Mucosa of gallbladder (tissue), 1 donor: Measurements from ENCODE around the gene KRTAP4-4. TPM values are rescaled to one million over a fixed set of nuclear protein-coding genes. Genes with fewer than 3 reads are reported as not detected.
"Not testable (repeated sequence)": the region's sequence is repeated elsewhere in the genome, so short reads cannot be mapped to it uniquely, and the experiment has no call there.

ENCODE experiments used
- DNase-seq: peaks from one replicate; pipeline ENCODE4 v3.0.0-alpha.2; 2020; ENCODE audit warnings: low spot score
- total RNA-seq: library from RNA; stranded (reverse); gene quantifications from one replicate; pipeline ENCODE4 v1.2.1, GENCODE V29; 2021
- donor health status: DM: no; HTN: no; CAD: no.

The KRTAP4-4 gene
- total RNA-seq, 1 donor from 2014 or later, result not detected

DNA sequence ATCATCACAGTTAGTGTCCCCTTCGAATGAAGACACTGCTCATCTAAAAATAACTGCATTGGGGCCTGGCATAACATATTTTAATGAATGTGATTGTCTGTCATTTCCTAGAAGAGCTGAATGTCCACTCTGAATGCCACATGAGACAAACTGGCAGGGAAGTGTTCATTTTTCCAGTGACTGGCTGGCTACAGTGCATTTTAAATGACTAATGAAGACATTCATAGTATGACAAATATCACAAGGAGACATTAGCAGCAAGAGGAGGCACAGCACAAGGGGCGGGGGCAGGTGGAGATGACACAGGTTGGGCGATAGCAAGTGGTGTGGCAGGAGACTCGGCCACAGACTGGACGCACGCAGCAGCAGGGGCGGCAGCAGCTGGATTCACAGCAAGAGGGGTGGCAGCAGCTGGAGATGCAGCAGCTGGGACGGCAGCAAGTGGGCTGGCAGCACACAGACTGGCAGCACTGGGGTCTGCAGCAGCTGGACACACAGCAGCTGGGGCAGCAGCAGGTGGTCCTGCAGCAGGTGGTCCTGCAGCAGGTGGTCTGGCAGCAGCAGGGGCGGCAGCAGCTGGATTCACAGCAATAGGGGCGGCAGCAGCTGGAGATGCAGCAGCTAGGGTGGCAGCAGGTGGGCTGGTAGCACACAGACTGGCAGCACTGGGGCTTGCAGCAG is 11.4 kb downstream of the KRTAP4-4 start:
- DNase-seq, result not testable (repeated sequence)

DNA sequence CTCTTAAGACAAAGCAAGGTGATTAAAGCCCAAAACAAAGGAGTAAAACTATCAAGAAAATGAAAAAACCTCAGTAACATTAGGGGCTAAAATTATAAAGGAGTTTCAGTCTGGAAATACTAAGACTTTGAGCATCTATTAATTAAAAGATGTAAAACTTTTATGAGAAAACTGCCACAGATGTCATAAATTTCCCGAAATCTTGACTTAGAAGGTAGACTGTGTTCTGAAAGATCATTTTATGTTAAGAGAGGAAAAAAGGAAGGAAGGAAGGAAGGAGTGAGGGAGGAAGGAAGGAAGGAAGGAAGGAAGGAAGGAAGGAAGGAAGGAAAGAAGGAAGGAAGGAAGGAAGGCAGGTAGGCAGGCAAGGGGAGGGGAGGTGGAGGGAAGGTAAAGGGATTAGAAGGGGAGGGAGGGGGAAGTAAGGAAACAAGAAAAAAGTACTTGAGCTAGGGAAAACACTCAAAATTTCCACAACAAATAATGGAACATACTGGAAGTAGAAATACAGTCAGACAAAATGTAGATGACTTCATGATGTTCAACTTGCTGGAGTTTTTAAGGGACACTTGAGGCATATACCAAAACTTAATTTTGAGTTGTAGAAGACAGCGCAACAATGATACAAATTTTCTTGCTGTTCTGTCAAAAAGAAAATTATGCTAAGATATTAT is 12.9 kb downstream of the KRTAP4-4 start:
- DNase-seq, result no peak

DNA sequence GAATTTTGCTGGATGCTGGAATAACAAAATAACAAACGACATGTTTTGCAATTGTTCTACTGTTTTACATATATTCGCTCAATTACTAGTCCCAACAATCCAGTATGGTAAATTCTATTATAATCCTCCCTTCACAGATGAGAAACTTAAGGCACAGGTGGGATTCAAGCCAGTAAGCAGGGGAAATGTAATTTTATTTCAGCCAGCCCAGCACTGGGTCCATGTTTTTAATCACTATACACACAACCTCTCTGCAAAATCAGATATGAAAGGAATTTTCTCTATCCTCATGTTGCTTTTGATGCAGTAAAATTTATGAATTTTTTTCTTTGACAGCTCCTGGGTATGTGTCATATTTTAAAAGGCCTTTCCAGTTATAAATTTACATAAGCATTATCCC is 15.3 kb downstream of the KRTAP4-4 start:
- DNase-seq, result no peak

DNA sequence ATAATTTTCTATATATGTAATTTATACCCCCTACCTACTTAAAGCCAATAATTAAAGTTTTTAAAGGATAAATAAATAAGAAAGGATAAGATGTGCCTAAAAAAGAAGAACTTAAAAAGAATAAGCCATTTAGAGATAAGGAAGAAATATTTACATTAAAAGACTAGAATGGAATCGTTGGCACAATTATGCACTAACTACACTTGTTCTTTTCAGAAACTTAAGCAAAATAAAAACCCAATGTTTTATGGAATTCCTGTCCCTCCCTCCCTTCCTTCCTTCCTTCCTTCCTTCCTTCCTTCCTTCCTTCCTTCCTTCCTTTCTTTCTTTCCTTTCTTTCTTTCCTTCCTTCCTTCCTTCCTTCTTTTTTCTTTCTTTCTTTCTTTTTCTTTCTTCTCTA is 15.7 kb downstream of the KRTAP4-4 start:
- DNase-seq, result no peak

- DNase-seq, result no peak
These were observed 19.2 kb downstream of the KRTAP4-4 start for GRCh38 chr17:41141361-41141760.

DNA sequence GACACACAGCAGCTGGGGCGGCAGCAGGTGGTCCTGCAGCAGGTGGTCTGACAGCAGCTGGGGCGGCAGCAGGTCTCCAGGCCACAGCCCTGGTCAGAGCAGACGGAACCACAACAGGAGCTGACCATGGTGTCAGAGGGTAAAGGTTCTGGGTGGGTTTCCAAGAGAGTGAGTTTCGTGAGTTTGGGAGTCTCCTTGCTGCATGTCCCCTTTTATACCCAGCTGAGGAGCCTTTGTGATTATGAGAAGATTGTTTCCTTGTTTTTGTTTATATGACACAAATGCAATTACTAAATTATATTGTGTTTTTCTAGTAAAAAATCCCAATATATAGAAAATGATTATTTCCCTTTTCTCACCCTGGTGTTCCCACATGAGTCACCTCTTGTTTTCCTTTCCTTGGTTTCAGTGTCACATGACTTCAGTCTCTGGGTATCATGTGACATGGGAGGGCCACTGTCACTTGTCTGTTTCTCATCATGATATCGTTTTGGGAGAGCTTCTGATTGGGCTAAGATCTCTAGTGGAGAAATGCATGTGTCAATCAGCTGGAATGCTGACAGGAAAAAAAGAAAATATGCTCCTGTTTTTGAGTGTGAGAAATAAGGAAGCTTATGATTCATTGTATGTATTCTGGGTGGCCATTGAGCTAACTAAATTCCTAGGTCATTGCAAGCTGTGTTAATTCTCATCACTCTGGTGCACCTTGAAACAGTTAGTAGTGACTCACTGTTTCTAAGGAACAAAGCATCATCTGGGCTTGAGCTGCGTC is 20.0 kb downstream of the KRTAP4-4 start, which contains the start of gene KRTAP4-6:
KRTAP4-6 (minus strand) TSS at position 185 of the 772 bp plus-strand sequence; CDS start at position 128, 57 bp downstream.
- no peak for DNase-seq

DNA sequence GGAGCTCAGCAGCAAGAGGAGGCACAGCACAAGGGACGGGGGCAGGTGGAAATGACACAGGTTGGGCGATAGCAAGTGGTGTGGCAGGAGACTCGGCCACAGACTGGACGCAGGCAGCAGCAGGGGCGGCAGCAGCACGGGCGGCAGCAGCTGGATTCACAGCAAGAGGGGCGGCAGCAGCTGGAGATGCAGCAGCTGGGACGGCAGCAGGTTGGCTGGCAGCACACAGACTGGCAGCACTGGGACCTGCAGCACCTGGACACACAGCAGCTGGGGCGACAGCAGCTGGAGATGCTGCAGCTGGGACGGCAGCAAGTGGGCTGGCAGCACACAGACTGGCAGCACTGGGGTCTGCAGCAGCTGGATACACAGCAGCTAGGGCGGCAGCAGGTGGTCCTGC is 20.7 kb downstream of the KRTAP4-4 start:
- DNase-seq, result not testable (repeated sequence)

DNA sequence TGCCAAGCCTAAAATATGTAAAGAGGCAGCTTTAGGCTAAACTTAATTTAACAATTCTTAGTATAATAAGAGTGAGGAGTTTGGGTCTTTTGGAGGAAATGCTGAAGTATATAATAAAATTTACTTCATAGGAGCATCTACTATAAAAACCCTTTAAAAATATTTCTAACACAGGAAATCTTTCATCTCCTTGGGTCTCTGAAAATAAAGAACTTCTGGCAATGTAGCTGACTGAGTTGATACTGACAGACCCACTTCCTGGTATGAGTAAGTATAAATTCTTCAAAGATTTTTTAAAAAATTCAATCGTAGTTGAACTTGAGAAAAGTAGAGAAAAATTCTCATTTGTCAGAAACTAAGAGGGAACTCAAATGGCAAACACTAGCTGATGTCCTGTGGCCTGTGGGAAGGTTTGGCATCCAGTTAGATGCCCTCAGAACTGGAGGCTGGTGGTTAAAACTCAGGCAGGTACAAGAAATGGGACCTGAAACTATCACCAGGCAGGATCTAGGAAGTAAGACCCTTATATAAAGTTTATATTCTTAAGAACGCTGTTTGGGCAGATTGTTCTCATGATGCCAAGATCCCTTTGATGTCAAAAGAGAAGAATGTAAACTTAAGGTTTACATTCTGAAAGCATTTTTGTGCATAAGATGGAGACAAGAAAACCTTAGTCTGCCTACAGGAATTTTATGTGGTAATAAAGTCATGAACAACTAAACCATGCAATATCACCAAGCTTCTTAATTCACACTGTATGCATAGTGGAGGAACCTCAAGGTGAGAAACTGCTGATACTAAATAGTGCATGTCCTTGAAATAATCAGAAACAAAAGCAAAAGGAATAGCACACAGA is 26.4 kb downstream of the KRTAP4-4 start:
- no peak for DNase-seq

- DNase-seq, result no peak
These were observed 28.6 kb downstream of the KRTAP4-4 start for GRCh38 chr17:41131979-41132378.

- DNase-seq, result no peak
These were observed 33.2 kb downstream of the KRTAP4-4 start for GRCh38 chr17:41127371-41127770.

DNA sequence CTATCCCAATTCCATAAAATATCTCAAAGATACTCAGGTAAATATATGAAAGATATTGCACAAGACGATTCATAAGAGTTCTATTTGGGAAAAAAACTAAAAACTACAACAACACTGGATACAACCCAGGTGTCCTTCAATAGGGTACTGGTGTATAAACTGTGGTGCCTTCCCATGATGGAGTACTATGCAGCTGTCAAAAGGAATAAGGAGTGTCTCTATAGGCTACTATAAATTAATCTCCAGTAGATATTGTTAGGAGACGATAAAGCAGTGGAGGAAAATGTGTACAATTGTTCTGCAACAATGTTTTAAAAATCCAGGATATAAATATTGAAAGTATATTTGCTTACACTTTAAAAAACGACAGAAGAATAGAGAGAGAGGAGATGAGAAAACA is 34.1 kb downstream of the KRTAP4-4 start:
- DNase-seq, result no peak

- no peak for DNase-seq
These were observed 35.5 kb downstream of the KRTAP4-4 start for GRCh38 chr17:41125064-41125463.

- not testable (repeated sequence) for DNase-seq
These were observed 36.6 kb downstream of the KRTAP4-4 start, which contains the start of gene KRTAP4-12 for GRCh38 chr17:41123991-41124371. Gene KRTAP4-12, minus strand, starts transcription at chr17:41124182. Its CDS starts 60 bp downstream, at chr17:41124122.

DNA sequence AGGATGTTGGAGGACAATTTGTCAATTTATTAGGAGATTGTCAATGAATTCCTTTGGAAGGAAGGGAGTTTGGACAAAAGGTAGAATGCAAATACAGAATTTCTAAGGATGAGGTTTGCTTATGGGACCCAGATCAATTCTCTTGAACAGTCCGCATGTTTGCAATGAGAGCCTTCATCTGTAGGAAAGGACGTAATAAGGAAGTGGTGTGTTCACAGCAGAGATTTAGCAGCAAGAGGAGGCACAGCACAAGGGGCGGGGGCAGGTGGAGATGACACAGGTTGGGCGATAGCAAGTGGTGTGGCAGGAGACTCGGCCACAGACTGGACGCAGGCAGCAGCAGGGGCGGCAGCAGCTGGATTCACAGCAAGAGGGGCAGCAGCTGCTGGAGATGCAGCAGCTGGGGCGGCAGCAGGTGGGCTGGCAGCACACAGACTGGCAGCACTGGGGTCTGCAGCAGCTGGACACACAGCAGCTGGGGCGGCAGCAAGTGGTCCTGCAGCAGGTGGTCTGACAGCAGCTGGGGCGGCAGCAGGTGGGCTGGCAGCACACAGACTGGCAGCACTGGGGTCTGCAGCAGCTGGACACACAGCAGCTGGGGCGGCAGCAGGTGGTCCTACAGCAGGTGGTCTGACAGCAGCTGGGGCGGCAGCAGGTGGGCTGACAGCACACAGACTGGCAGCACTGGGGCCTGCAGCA is 37.1 kb downstream of the KRTAP4-4 start:
- not testable (repeated sequence) for DNase-seq

GRCh38 chr17:41121742-41122141 is 38.8 kb downstream of the KRTAP4-4 start:
- no peak for DNase-seq

DNA sequence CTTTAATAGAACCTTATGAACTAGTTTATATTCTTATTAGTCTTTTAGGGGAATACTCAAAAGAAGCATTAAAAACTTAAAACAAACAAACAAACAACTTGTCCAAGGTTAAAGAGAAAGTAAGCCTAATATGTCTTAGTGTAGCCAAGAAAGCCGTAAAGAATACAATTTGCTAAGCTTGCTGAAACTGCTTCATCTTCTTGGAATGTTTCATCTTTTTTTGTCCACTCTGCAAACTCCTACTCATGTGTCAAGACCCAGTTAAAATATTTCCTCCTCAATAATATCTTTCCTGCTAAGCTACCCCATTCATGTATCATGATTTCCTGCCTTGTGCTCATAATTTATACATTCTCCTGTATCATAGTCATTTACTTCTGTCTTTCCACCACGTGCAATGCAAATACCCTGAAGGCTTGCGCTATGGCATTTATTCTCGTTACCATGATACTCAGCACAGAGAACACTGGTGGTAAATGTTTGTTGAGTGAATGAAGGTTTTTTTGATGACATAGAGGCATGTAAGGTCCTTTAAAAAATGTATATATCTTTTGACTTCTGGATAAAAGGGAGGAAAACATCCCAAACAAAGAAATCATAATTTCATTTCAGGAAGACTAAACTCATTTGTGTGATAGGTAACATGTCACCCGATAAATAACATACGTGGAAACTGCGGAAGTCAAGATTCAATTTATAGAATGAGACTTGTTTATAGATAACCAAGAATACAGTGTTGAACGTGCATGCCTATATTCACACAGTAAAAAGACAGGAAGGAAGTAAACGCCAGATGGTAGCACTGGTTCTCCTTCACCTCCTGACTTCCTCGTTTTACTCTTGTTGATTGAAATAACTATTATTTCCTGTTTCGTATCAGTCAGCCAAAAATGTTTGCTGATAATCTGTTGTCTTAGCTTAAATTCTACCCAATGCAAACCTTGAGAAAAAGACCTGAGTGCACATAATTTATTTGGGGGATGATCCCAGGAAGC is 40.6 kb downstream of the KRTAP4-4 start:
- not testable (repeated sequence) for DNase-seq

GRCh38 chr17:41118721-41119120 is 41.8 kb downstream of the KRTAP4-4 start:
- no peak for DNase-seq

DNA sequence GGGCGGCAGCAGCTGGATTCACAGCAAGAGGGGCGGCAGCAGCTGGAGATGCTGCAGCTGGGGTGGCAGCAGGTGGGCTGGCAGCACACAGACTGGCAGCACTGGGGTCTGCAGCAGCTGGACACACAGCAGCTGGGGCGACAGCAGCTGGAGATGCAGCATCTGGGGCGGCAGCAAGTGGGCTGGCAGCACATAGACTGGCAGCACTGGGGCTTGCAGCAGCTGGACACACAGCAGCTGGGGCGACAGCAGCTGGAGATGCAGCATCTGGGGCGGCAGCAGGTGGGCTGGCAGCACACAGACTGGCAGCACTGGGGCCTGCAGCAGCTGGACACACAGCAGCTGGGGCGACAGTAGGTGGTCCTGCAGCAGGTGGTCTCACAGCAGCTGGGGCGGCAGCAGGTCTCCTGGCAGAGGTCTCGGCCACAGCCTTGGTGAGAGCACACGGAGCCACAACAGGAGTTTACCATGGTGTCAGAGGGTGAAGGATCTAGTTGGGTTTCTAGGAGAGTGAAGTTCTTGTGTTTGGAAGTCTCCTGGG is 42.6 kb downstream of the KRTAP4-4 start, which contains the start of gene KRTAP4-11:
KRTAP4-11 (minus strand) TSS at position 528 of the 541 bp plus-strand sequence; CDS start at position 470, 58 bp downstream.
- not testable (repeated sequence) for DNase-seq

DNA sequence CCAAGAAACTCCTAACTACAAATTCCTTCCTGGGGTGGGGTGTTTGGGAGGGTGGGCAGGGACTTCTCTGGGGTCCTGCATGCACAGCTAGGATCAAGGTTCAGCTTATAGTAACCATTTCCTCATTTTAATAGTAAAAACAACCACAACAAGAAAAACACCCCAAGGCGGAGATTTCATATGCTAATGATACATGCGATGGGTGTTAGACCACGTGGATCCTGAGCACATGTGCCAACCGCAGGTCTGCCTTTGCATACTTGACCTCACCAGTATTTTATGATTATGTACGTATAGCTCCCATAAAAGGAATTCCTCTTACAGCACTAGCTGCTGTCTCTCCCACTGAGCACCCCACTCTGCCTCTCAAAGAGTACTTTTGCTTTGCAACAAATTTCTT is 44.3 kb downstream of the KRTAP4-4 start:
- DNase-seq, result no peak
